Lung (tissue), 12 donors: ENCODE measurements around the gene ZNF532. TPM values are rescaled to one million over a fixed set of nuclear protein-coding genes. Genes with fewer than 3 reads are reported as not detected.

Experiments used
- ATAC-seq: fragments of 200-7000 bp; cut with Tn5 transposase; one replicate; pipeline ENCODE4 v1.9.1; 2020; ENCODE audit warnings: moderate number of reproducible peaks; ENCODE audit not compliant: insufficient read depth, low FRiP score
- DNase-seq, 3 donors: peaks; one replicate each; pipeline ENCODE4 v3.0.0-alpha.2; 2013 to 2017
- H3K27ac ChIP-seq, 2 donors: one replicate each; pipeline ENCODE4 v1.5.1; 2013; ENCODE audit warnings: mild to moderate bottlenecking in 2 of 2, moderate library complexity in 2 of 2, control low read depth in 1 of 2, inconsistent platforms in 1 of 2, low read depth in 1 of 2, low read length in 1 of 2
- H3K27me3 ChIP-seq, 3 donors: one replicate each; pipeline ENCODE4 v1.5.1; 2013; ENCODE audit warnings: low read length in 2 of 3; ENCODE audit not compliant: control insufficient read depth in 3 of 3, insufficient read depth in 3 of 3
- H3K36me3 ChIP-seq, 4 donors: one replicate each; pipeline ENCODE4 v1.5.1; 2013; ENCODE audit warnings: low read length in 4 of 4, mild to moderate bottlenecking in 1 of 4, moderate library complexity in 1 of 4; ENCODE audit not compliant: control insufficient read depth in 4 of 4, insufficient read depth in 4 of 4
- H3K4me1 ChIP-seq, 5 donors: one replicate each; pipeline ENCODE4 v1.5.1; 2013; ENCODE audit warnings: low read length in 5 of 5, mild to moderate bottlenecking in 2 of 5, moderate library complexity in 1 of 5; ENCODE audit not compliant: control insufficient read depth in 5 of 5, insufficient read depth in 5 of 5
- H3K4me3 ChIP-seq: one replicate; pipeline ENCODE4 v1.5.1; 2013; ENCODE audit warnings: mild to moderate bottlenecking, control low read depth, moderate library complexity
- H3K9ac ChIP-seq, 2 donors: one replicate each; pipeline ENCODE4 v1.5.1; 2013; ENCODE audit warnings: low read length in 2 of 2, control low read depth in 1 of 2; ENCODE audit not compliant: insufficient read depth in 1 of 2
- H3K9me3 ChIP-seq, 4 donors: one replicate each; pipeline ENCODE4 v1.5.1; 2013; ENCODE audit warnings: low read length in 3 of 4, mild to moderate bottlenecking in 1 of 4, moderate library complexity in 1 of 4; ENCODE audit not compliant: control insufficient read depth in 4 of 4, insufficient read depth in 3 of 4
- CTCF ChIP-seq: IDR thresholded peaks from 2 replicates; pipeline ENCODE4 v1.5.1; 2012; ENCODE audit warnings: mild to moderate bottlenecking; ENCODE audit errors: control extremely low read depth, extremely low read depth
- WGBS, 2 donors: extraction: QIAGEN DNeasy Blood & Tissue Kit; methylation state at CpG; one replicate each; pipeline ENCODE4 v1.1.7; 2013; 5-methylcytosine and 5-hydroxymethylcytosine counted together
- polyA plus RNA-seq, 2 donors: library from polyadenylated mRNA; stranded (reverse); fragments of 200-250 nt; gene quantifications; one replicate each; pipeline ENCODE4 v1.2.1, GENCODE V29; 2013
- total RNA-seq, 2 donors: library from RNA; depleted of rRNA in 1 of 2; stranded (reverse); fragments of >200 nt in 1 of 2; gene quantifications; one replicate each; pipeline ENCODE4 v1.2.1, GENCODE V29; 2014 to 2021
- donor health status: control.
- donor health status: control.
- donor health status: Bipolar disorder and iron deficiency.
- donor health status: healthy.
- donor health status: DM: yes; HTN: yes; CAD: no.

ZNF532 gene
- total and polyA plus RNA-seq, 4 donors = 12.3 to 128 (median 38.6) TPM

DNA sequence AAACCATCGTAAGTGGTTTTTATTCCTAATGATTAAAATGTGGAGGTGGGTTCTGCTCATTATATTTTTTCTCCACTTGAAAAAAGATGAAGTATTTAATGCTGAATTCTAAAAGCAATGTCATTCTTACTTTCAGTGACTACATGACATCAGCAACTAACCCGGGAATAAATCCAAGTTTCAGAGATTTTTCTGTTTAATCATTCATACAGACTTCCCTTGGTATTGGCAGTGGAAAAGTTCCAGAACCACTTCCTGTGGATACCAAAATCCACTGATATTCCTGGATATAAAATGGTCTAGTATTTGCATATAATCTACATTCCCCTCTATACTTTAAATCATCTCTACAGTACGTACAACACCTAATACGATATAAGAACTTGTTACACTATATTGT is 128.6 kb downstream of the ZNF532 start:
- H3K27ac ChIP-seq = no peak overlapping the region

GRCh38 chr18:58995663-58996062 is 131.0 kb downstream of the ZNF532 start:
- peaks cover 0 to 26% (median 10%) of the 10 kb centered on the region in 5 donors for H3K4me1 ChIP-seq
- ATAC-seq = no peak
- DNase-seq = no peak
- H3K9me3 ChIP-seq = no peaks in the 10 kb centered on the region
- H3K27me3 ChIP-seq = no peaks in the 10 kb centered on the region
- no peak overlapping the region for H3K9ac ChIP-seq
- peak overlapping the region; percentile 63 to 72 for H3K27ac ChIP-seq
- no peak overlapping the region for H3K4me3 ChIP-seq
- H3K36me3 ChIP-seq = no peaks in the 10 kb centered on the region
- 73 to 80% methylated on average over 5 of the region's 5 CpGs for WGBS, 2 donors
- no peak for TF ChIP-seq CTCF

More for the DNA sequence above, 128.6 kb downstream of the ZNF532 start:
- H3K27me3 ChIP-seq = no peaks in the 10 kb centered on the region
- no peak overlapping the region for H3K9ac ChIP-seq
- 30 to 38% methylated on average over 4 of the region's 4 CpGs for WGBS, 2 donors
- H3K36me3 ChIP-seq = no peaks in the 10 kb centered on the region
- peaks cover 0 to 26% (median 11%) of the 10 kb centered on the region in 5 donors for H3K4me1 ChIP-seq
- ATAC-seq (no peak), DNase-seq (peak in 2 of 3 donors; percentile 75 to 82)
- H3K9me3 ChIP-seq = no peaks in the 10 kb centered on the region
- TF ChIP-seq CTCF = no peak
- no peak overlapping the region for H3K4me3 ChIP-seq

- H3K4me3 ChIP-seq = no peak overlapping the region
- no peaks in the 10 kb centered on the region for H3K27me3 ChIP-seq
- TF ChIP-seq CTCF = no peak
- 59 to 61% methylated on average over 12 of the region's 12 CpGs for WGBS, 2 donors
- H3K9ac ChIP-seq = no peak overlapping the region
- peaks cover 0 to 26% (median 8%) of the 10 kb centered on the region in 5 donors for H3K4me1 ChIP-seq
- H3K9me3 ChIP-seq = no peaks in the 10 kb centered on the region
- peak overlapping the region; percentile 34 to 67 for H3K27ac ChIP-seq
- ATAC-seq (no peak), DNase-seq (peak in 2 of 3 donors; percentile 44 to 53)
- H3K36me3 ChIP-seq = no peaks in the 10 kb centered on the region
Observed at GRCh38 chr18:58996131-58996641, 131.5 kb downstream of the ZNF532 start.

- Histone ChIP-seq H3K27me3 (no peaks in the 10 kb centered on the region), H3K4me1 (peaks cover 0 to 26% (median 8%) of the 10 kb centered on the region in 5 donors), H3K27ac (peak overlapping the region; percentile 34 to 67), H3K36me3 (no peaks in the 10 kb centered on the region), H3K4me3 (no peak overlapping the region), H3K9ac (no peak overlapping the region), H3K9me3 (no peaks in the 10 kb centered on the region)
- DNase-seq (no peak), ATAC-seq (no peak)
- TF ChIP-seq CTCF = no peak
- 74 to 89% methylated on average over 7 of the region's 7 CpGs for WGBS, 2 donors
Observed at GRCh38 chr18:58996696-58997095, 132.0 kb downstream of the ZNF532 start.
